NCI-H524 treated with DMSO at 0.1 percent for 48 hours (cell line): ENCODE data around the gene GRHPR.
"Not testable (repeated sequence)": the region's sequence is repeated elsewhere in the genome, so short reads cannot be mapped to it uniquely, and the experiment has no call there.

Source experiments
- DNase-seq: peaks from one replicate; lab custom pipeline; 2025; lab: John Stamatoyannopoulos, UW

The GRHPR gene

GRCh38 chr9:37421914-37422288, 595 bp upstream of the GRHPR start:
- DNase-seq, result no peak

DNA sequence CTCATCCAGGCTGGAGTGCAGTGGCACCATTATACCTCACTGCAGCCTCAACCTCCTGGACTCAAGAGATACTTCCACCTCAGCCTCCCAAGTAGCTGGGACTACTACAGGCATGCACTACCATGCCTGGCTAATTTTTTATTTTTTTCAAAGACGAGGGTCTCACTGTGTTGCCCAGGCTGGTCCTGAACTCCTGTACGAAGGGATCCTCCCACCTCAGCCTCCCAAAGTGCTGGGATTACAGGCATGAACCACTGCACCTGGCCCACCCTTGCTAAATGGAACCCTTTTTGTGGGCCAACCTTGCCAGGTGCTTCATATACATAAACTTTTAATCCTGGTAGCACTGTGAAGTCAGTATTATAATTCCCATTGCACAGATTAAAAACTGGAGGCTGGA, 1.0 kb downstream of the GRHPR start:
- no peak for DNase-seq

DNA sequence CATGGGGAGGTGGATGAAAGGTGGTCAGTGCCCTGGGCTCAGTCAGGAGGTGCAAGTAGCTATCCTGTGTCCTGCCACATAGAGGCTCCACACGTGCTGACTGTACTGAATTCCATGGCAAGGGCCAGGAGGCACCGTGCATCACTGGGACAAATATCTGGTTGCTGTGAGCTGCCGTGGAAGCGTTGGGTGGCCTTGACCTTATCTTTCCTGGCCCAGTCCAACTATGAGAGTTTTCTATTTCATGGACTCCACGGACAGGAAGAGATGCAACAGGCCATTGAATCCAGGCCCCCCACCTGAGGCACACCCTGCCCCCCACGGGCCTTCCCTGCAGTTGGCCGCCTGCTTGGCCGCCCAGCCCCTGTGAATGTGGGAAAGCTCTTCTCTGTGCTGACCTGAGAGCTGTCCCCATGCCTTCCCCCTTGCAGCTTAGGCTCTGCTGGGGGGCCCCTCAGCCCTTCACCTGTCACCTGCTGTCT, 1.7 kb downstream of the GRHPR start:
- DNase-seq, result no peak

GRCh38 chr9:37424686-37425297, 2.3 kb downstream of the GRHPR start:
- no peak for DNase-seq

DNA sequence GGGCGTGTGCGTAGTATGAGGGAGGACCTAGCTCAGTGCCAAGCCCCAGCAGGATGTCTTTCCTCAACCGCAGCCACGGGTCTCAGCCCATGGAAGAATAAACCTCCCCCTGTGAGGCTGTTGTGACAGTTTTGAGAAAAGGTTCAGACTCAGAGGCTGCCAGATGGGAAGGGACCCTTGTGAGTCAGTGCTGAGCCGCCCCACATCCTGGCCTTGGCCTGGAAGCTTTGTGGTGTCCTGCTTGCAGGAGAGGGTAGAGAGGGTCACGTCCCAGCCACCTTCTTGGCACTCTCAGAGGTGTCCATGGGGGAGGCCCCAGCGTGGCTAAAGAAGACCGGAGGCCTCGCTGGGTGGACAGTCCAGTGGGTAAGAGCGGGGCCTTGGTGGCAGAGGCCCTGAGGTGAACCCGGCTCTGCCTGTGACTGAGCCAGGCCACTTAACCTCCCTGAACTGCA, 2.8 kb downstream of the GRHPR start:
- DNase-seq, result no peak

DNA sequence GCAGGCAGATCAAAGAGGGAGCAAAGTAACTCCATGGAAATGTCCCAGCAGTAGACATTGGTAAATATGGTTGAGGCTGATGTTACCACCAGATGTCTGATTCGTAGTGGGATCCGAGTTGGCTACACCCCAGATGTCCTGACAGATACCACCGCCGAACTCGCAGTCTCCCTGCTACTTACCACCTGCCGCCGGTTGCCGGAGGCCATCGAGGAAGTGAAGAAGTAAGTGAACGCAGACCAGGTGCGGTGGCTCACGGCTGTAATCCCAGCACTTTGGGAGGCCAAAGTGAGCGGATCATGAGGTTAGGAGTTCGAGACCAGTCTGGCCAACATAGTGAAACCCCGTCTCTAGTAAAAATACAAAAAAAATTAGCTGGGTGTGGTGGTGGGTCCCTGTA, 3.9 kb downstream of the GRHPR start:
- DNase-seq, result not testable (repeated sequence)

DNA sequence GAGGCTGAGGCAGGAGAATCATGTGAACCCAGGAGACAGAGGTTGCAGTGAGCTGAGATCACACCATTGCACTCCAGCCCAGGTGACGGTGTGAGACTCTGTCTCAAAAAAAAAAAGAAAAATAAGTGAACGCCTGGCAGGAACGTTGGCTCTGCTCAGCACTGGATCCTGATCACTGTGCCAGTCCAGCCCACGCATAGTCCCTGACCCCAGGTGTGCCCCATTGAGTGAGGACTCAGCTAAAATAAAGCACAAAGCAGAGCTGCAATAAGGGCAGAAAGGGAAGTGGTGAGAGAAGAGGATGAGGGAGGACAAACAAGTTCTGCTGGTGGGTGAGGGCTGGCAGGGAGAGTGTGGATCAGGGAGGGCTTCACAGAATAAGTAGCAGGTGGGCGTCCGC, 4.3 kb downstream of the GRHPR start:
- DNase-seq, result no peak

GRCh38 chr9:37428345-37428744, 5.8 kb downstream of the GRHPR start:
- no peak for DNase-seq

DNA sequence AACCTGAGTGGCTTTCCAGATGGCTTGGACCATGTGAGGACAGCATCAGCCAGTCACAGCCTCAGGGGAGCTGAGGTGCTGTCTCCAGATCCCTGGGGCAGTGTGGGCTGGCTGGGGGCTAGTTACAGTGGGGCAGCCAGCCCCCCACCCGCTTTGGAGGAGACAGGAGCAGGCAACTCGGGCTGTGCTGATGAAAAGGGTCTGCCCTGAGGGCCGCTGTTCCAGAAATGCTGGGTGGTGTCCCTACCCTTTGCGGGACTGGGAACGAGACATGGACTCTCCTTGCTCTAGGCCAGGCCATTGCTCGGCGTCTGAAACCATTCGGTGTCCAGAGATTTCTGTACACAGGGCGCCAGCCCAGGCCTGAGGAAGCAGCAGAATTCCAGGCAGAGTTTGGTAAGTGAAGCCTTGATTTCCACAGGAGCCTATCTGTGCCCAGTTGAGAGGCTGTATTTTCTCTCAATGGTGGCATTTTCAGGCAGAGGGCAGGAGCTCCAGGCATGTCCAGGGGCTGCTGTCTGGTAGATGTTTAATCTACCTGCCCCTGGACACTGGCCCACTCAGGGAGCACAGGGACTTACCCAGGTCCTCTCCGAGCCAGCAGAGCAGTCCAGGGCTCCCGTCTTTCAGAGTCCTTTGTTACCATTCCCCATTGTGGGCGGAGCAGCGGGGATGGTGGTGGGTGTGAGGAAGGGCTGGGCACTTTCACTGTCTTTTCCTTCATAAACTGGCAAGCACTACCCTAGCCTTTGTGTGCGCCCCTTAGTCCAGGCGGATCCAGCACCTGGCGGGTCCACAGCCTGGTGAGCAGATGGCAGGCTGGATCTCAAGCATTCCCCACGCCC, 7.2 kb downstream of the GRHPR start:
- no peak for DNase-seq

DNA sequence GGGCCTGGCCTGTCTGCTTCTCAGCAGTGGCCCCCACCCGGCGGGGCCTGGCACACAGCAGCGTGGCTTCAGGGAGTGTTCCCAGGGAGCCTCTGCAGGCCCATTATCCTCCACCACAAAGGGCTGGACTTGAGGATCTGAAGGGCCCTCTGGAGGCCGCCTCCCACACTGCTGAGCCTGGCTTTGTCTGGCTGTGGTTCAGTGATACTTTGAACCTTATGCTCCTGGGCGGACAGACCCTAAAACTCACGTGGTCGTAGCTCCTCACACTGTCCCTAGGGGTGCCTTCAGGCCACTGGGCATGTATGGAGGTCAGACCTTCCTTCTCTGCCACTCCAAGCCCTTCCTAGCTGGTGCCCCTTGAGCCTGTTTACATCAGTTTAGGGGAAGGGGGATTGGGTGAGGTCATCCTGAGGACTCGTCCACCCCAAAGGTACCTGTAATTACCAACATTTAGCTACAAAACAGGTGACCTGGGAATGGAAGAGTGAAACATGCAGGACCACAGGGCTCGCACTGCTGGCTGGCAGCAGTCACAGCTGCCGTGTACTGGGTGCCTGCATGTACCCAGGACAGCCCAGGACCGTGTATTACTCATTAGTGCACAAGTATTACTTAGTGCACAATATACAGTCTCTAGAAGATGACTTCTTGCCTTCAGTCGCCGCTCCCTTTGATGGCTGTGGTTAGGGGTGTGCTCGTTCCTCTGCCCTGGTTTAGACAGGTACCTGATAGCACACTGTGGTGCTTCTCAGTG, 8.5 kb downstream of the GRHPR start:
- DNase-seq, result no peak

DNA sequence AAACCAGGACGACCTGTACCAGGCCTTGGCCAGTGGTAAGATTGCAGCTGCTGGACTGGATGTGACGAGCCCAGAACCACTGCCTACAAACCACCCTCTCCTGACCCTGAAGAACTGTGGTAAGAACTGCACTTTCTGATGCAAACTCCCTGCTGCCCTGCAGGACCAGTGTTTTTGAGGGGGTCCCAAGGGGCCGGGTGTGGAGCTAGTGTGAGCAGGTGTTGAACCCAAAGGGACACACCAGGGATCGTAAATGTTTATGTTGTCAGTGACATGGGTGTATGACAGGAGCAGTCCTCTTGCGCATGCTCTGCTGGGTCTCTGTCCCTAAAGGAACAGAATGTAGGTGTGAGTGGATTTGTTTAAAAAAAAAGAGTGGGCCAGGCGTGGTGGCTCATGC, 9.5 kb downstream of the GRHPR start:
- DNase-seq, result no peak

DNA sequence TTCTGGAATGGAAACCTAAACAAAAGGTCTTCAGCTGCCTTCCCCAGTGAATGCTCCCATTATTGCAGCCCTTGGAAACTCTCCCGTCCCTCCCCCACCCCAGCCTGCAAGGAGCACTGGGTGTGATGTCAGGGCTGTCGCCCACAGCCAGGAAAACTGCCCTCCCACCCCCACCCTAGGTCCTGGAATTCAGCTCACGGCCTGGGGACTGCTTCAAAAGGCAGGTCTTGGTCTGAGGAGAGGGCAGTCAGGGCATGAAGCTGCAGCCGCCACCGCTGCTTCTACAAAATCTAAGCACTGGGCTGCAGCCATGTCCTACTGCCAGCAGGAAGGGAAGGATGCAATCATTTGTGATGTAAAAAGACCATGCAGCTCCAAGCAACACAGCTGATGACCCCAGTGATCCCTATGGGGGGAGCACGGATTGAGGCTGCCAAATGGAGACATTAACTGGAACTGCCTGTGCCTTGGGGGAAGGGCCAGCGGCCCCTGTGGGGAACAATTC, 11.4 kb downstream of the GRHPR start:
- no peak for DNase-seq

GRCh38 chr9:37436540-37436939, 14.0 kb downstream of the GRHPR start:
- no peak for DNase-seq

DNA sequence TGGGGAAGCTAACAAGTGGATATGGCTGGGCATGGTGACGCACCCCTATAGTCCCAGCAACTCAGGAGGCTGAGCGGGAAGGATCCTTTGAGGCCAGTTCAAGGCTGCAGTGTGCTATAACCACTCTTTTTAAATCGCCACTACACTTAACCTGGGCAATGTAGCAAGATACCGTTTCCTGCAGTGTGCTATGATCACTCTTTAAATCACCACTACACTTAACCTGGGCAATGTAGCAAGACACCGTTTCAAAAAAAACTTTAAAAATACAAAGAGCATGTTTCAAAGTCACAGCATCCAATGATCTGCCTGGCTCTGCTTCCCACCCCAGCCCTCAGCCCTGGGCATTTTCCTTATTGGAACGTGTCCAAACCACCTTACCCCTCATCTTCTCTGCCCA, 14.5 kb downstream of the GRHPR start:
- DNase-seq, result no peak

- DNase-seq, result no peak
Observed at GRCh38 chr9:37437621-37438020, 15.1 kb downstream of the GRHPR start.

DNA sequence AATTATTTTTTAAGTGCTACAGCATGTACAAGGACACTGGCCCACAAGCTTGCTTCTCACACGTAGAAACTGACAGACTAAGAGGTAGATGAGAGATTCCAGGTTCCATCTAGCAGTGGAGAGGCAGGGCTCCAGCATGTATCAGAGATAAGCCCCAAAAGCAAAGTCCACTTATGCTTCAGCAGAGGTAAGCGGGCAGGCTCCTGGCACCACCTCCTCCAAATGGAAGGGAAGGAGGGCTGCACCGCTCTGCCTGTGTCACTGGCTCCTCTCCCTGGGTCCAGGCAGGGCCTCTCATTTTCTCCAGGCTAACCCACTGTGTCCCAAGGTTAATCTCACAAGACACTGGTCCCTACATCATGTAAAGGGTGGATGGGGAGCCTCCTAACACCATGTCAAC, 15.9 kb downstream of the GRHPR start:
- no peak for DNase-seq

DNA sequence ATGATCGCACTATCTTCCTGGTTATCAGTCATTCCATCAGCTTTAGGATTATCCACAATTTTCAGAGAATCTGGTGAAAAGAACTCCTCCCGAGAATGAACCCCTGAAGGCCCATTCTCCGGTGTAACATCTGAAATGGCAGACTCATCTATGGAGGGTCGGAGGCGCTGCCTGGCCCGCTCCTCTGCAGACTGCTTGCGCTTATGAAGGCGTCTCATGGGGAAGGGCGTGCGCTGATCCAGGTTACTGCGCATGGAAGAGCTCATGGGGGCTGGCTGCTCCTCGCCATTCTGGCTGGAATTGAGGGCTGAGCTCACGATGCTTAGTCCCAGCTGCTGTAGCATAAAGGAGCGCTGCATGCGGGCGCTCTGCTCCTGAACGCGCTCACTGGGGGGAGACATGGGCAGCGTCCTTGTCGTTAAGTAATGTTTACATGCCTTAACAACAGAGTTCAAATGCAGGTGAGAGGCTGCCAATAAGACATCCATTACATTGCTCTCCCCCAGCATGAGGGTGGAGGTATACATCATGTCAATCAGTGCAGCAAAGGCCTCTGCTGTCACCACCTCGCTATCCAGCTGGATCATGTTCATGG, 19.4 kb downstream of the GRHPR start:
- no peak for DNase-seq

DNA sequence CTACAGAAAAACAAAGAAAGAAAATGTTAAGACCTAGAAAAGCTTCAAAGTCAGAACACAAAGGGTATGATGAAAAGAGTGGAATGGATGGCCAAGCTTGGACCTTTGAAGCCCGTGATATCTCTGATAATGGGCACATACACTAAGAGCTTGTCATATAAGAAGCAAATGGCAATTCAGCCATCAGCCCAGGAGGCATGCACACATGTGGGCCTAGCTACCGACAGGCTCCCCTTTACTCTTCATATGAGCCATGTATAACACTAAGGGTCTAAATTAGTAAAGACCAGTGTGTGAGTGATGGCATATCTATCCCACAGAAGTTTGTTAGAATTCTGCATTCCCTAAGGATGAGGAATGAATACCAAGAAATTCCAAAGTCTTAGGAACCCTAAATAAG, 20.1 kb downstream of the GRHPR start:
- DNase-seq, result no peak

GRCh38 chr9:37443566-37443965, 21.1 kb downstream of the GRHPR start:
- DNase-seq, result no peak

GRCh38 chr9:37444890-37445289, 22.4 kb downstream of the GRHPR start:
- no peak for DNase-seq

GRCh38 chr9:37445832-37446231, 23.3 kb downstream of the GRHPR start:
- no peak for DNase-seq

DNA sequence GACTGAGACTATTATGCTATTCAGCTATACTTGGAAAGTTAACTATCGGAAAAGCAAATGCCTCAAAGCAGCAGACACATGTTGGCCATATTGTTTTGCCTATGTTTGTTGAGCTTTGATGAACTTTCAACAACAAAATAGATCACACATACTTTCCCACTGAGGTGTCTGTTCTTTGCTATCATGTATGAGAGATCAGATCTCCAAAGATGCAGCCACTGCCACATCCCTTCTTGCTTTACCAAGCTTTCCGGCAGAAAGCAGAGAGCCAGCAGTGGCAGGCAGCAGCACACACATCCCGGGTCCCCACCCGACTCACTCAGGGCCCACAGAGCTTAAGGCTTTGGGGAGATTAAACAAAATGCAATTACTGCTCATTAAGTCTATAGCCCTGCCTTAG, 23.9 kb downstream of the GRHPR start:
- no peak for DNase-seq
